ENCODE measurements around the gene ABCA1. TPM values are rescaled to one million over a fixed set of nuclear protein-coding genes. Genes with fewer than 3 reads are reported as not detected.

ABCA1 gene
- total RNA-seq, 8 experiments from 2014 or later: 9.1 to 103 (median 15.4) TPM

DNA sequence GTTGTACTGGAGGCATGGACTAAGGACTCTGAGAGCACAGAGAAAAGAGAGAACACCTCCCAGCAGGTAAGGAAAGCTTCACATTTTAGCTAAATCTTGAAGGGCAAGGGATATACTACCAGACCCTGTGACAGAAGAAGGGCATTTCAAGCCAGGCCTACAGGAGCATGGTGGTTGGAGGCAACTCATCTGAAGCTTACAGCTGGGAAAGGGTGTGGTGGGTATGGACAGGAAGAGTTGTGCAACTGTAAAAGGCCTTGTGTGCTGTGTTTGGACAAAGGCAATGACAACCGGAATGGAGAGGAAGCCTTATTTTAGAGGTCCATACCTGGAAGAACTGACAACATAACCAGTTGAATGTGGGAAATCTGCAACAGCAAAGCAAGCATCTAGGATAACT, 132.9 kb downstream of the ABCA1 start:
- ATAC-seq (replicated peaks in 6 of 8): peak in 3 of 8 experiments; percentile 51 to 96 (median 95)
- H3K4me1 ChIP-seq (replicated peaks in 1 of 2): peaks cover 4 to 37% of the 10 kb centered on the region in 2 donors
- no peak overlapping the region for H3K27ac ChIP-seq
- in situ Hi-C loops (cut with MboI; ENCODE audit: low pct_unique_long_range_greater_than_20kb in 2 of 9, low sequenced_read_pairs in 9 of 9, unreplicated experiment in 9 of 9): loop anchor here in 2 of 9 experiments (25.0 kb wide), 2 partner anchors 367 to 617 kb away; no protein-coding TSS in a partner anchor
- no peak overlapping the region for H3K4me3 ChIP-seq
- WGBS, 10 experiments: 38 to 100% (median 100%) methylated on average over 1 of the region's 1 CpG; no CpG with 5 or more reads in 6 of the 10 experiments

DNA sequence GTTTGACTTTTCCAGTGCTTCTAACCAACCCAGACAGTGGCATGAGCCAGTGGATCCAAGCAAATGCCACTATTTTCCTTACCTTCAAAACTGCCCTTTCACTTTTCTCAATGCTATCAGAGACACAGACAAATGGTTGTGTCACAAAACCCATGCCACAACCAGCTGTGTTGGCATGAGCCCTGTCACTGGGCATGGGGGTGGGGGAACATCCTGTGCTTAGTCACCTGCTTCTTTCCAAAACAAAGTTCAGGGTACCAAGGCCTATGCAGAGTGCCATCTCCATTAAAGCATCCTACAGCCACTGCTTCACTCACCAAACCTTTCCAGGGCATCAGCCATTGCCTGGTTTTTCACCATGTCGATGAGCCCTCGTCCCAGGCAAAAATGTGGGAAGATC, 133.9 kb downstream of the ABCA1 start:
- Histone ChIP-seq H3K4me3 (no peak overlapping the region), H3K4me1 (replicated peaks in 1 of 2) (peaks cover 4 to 26% of the 10 kb centered on the region in 2 donors), H3K27ac (no peak overlapping the region)
- in situ Hi-C loops (cut with MboI; ENCODE audit: low pct_unique_long_range_greater_than_20kb in 2 of 9, low sequenced_read_pairs in 9 of 9, unreplicated experiment in 9 of 9): loop anchor here in 2 of 9 experiments (25.0 kb wide), 2 partner anchors 368 to 618 kb away; no protein-coding TSS in a partner anchor
- WGBS, 10 experiments: 77 to 100% (median 100%) methylated on average over 1 to 2 of the region's 2 CpGs; no CpG with 5 or more reads in 1 of the 10 experiments
- no peak for ATAC-seq (replicated peaks in 6 of 8)

GRCh38 chr9:104788251-104788650, 139.7 kb downstream of the ABCA1 start:
- 79 to 100% (median 80%) methylated on average over 1 to 2 of the region's 3 CpGs; no CpG with 5 or more reads in 7 of the 10 experiments for WGBS, 10 experiments
- Histone ChIP-seq H3K4me1 (replicated peaks in 1 of 2) (no peaks in the 10 kb centered on the region), H3K27ac (no peak overlapping the region), H3K4me3 (no peak overlapping the region)
- in situ Hi-C loops (cut with MboI; ENCODE audit: low pct_unique_long_range_greater_than_20kb in 2 of 9, low sequenced_read_pairs in 9 of 9, unreplicated experiment in 9 of 9): loop anchor here in 2 of 9 experiments (25.0 kb wide), 2 partner anchors 374 to 624 kb away; no protein-coding TSS in a partner anchor
- no peak for ATAC-seq (replicated peaks in 6 of 8)

DNA sequence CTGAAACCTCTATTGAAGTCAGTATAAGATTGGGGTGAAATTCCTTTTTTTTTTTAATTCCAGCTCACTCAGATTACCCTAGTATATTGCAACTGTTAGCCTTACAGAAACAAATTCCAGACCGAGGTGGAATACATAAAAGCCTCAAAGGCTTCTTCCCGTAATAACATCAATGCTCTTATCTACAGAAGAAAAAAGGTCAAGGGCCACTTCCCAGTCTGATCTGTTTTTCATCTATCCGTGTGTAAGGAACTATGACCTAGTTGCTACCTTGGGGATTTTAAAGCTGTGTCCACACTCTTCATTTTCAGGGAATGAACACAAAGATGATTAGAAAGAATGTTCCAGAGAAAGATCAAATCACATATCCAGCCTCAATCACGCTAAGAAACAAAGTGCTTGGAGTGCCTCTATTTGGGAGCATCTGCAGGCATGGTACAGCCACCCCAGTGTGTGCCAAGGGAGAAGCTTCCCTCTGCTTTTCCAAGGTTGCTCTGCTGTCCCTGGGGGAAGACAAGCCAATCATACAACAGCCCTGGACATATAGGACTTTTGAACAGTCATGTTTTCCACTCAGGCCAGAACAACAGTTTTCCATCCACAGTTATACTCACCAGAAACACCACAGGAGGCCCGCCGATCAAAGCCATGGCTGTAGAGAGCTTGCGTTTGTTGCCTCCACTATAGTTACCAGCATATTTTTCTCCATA, 140.5 kb downstream of the ABCA1 start:
- Histone ChIP-seq H3K27ac (no peak overlapping the region), H3K4me3 (no peak overlapping the region), H3K4me1 (replicated peaks in 1 of 2) (no peaks in the 10 kb centered on the region)
- 62 to 96% (median 91%) methylated on average over 2 to 7 of the region's 7 CpGs for WGBS, 10 experiments
- ATAC-seq (replicated peaks in 6 of 8): no peak
- in situ Hi-C loops (cut with MboI; ENCODE audit: low pct_unique_long_range_greater_than_20kb in 2 of 9, low sequenced_read_pairs in 9 of 9, unreplicated experiment in 9 of 9): loop anchor here in 2 of 9 experiments (25.0 kb wide), 2 partner anchors 375 to 625 kb away; no protein-coding TSS in a partner anchor

DNA sequence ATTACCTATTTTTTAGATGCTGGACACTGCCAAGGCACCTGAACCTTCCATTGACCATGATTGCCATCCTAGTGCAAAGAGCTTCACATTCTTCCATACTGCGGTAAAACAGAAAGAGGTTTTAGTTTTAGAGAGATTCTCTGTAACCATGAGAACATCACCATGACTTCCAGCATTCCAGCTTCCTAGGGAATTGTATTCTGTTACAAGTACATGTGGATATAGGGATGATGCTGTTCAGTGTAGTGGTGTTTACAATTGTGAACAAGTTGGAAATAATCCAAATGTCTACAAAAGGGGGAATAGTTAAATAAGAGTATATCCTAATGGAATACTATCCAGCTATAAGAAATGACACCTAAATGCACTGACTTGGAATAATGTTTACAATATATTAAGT, 141.7 kb downstream of the ABCA1 start:
- peak in 2 of 8 experiments; percentile 15 to 98 for ATAC-seq (replicated peaks in 6 of 8)
- H3K4me3 ChIP-seq: no peak overlapping the region
- H3K27ac ChIP-seq: no peak overlapping the region
- in situ Hi-C loops (cut with MboI; ENCODE audit: low pct_unique_long_range_greater_than_20kb in 2 of 9, low sequenced_read_pairs in 9 of 9, unreplicated experiment in 9 of 9): loop anchor here in 2 of 9 experiments (25.0 kb wide), 2 partner anchors 376 to 626 kb away; no protein-coding TSS in a partner anchor
- no peaks in the 10 kb centered on the region for H3K4me1 ChIP-seq (replicated peaks in 1 of 2)
- WGBS, 10 experiments: 63 to 100% (median 90%) methylated on average over 1 of the region's 1 CpG; no CpG with 5 or more reads in 2 of the 10 experiments

GRCh38 chr9:104784098-104784497, 143.9 kb downstream of the ABCA1 start:
- WGBS, 10 experiments: 55 to 100% (median 82%) methylated on average over 1 to 2 of the region's 2 CpGs; no CpG with 5 or more reads in 2 of the 10 experiments

DNA sequence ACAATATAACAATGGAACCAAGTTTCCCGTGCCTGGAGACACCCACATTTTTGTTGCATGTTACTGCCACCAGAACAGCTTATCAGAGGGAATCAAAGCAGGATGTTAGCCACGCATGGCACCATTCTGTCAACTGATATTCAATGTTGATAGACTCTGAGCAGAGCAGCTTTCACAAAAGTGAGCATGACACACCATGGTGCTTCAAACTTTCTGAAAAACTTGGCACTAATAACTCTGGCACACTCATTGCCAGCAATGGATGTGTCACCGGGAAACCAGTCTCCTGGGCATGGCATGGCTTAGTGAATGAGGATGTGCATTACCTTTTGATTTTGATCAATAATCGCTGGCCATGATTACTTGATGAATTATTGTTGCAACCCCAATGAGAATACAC, 144.4 kb downstream of the ABCA1 start:
- 53 to 100% (median 96%) methylated on average over 1 to 4 of the region's 4 CpGs; no CpG with 5 or more reads in 3 of the 10 experiments for WGBS, 10 experiments
- no peak for ATAC-seq (replicated peaks in 6 of 8)
- Histone ChIP-seq H3K4me1 (replicated peaks in 1 of 2) (no peaks in the 10 kb centered on the region), H3K4me3 (no peak overlapping the region), H3K27ac (no peak overlapping the region)
- in situ Hi-C loops (cut with MboI; ENCODE audit: low pct_unique_long_range_greater_than_20kb in 2 of 9, low sequenced_read_pairs in 9 of 9, unreplicated experiment in 9 of 9): loop anchor here in 2 of 9 experiments (25.0 kb wide), 2 partner anchors 379 to 629 kb away; no protein-coding TSS in a partner anchor

More at GRCh38 chr9:104784098-104784497, 143.9 kb downstream of the ABCA1 start:
- Histone ChIP-seq H3K4me3 (no peak overlapping the region), H3K27ac (no peak overlapping the region), H3K4me1 (replicated peaks in 1 of 2) (no peaks in the 10 kb centered on the region)
- ATAC-seq (replicated peaks in 6 of 8): no peak
- in situ Hi-C loops (cut with MboI; ENCODE audit: low pct_unique_long_range_greater_than_20kb in 2 of 9, low sequenced_read_pairs in 9 of 9, unreplicated experiment in 9 of 9): loop anchor here in 2 of 9 experiments (25.0 kb wide), 2 partner anchors 378 to 628 kb away; no protein-coding TSS in a partner anchor

DNA sequence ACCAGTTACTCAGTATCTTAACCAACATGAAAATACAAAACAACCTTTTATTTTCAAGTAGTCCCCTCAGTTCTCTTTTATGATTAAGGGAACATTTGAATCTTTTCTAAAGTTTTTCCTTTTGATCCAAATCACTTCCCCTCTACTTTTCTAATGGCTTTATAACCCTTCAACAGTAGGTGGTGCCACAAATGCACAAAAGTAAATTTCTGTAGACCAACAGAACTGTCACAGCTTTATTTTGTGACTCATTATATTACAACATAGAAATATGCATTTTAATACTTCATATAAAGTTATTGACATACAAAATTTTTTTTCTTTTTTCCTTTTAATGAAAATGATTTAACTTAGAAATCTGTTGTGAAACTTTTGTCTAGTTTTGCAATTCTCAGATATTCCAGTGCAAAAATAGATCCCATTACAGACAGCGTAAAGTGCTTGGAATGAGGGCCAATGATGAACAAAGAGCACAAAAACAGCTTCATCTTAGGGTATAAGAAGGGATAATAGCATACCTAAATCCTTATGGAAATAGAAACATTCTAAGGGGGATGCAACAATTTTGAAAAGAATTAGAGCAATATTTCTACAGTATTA, 147.1 kb downstream of the ABCA1 start:
- no peak overlapping the region for H3K4me3 ChIP-seq
- peak in 1 of 8 experiments; percentile 58 for ATAC-seq (replicated peaks in 6 of 8)
- H3K4me1 ChIP-seq (replicated peaks in 1 of 2): no peaks in the 10 kb centered on the region
- in situ Hi-C loops (cut with MboI; ENCODE audit: low pct_unique_long_range_greater_than_20kb in 2 of 9, low sequenced_read_pairs in 9 of 9, unreplicated experiment in 9 of 9): loop anchor here in 2 of 9 experiments (25.0 kb wide), 2 partner anchors 381 to 631 kb away; no protein-coding TSS in a partner anchor
- H3K27ac ChIP-seq: no peak overlapping the region
- WGBS, 10 experiments: 83 to 100% (median 100%) methylated on average over 1 of the region's 1 CpG; no CpG with 5 or more reads in 1 of the 10 experiments

DNA sequence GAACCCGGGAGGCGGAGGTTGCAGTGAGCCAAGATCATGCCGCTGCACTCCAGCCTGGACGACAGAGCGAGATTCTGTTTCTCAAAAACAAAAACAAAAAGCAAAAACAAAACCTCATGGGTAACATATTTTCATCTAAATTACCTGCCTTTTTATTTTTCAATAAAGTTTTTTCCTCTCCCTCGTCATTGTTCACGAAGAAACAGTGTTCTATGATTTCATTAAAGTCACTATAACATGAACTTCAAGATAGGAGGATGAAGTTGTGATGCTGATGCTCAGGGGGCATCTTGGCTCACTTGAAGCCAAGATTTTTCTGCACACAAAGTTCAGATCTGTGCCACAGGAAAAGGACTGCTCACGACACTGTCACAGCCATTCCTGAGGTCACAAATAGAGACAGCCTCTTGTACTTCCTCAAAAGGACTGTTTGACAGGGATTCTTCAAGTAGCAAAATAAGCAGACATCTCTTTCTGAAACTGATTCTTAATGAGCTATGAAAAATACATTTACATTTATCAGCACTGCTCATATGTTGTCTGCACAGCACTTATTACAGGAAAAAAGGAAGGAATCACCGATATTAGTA, 147.9 kb downstream of the ABCA1 start:
- in situ Hi-C loops (cut with MboI; ENCODE audit: low pct_unique_long_range_greater_than_20kb in 2 of 9, low sequenced_read_pairs in 9 of 9, unreplicated experiment in 9 of 9): loop anchor here in 2 of 9 experiments (25.0 kb wide), 2 partner anchors 382 to 632 kb away; no protein-coding TSS in a partner anchor
- no peak for ATAC-seq (replicated peaks in 6 of 8)
- no peak overlapping the region for H3K4me3 ChIP-seq
- 75 to 100% (median 93%) methylated on average over 1 to 9 of the region's 9 CpGs for WGBS, 10 experiments
- no peak overlapping the region for H3K27ac ChIP-seq
- H3K4me1 ChIP-seq (replicated peaks in 1 of 2): no peaks in the 10 kb centered on the region

DNA sequence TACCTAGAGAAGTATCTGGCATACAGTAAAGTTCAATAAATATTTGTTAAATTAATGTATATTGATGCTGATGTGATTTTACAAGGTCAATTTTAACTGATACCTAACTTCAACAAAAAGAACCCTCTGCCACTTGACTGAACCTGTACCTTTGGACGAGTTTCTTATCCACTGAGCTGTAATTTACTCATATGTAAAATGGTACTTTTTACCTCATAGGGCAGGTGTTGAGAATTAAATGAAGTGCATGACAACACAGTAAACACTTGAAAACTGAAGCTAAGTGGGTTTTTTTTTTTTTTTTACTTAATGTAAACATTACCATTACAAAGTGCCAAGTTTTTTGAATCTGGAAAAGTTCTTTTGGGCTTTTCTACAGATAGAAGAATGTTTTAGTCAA, 148.6 kb downstream of the ABCA1 start:
- no peak overlapping the region for H3K27ac ChIP-seq
- H3K4me3 ChIP-seq: no peak overlapping the region
- in situ Hi-C loops (cut with MboI; ENCODE audit: low pct_unique_long_range_greater_than_20kb in 2 of 9, low sequenced_read_pairs in 9 of 9, unreplicated experiment in 9 of 9): loop anchor here in 2 of 9 experiments (25.0 kb wide), 2 partner anchors 383 to 633 kb away; no protein-coding TSS in a partner anchor
- H3K4me1 ChIP-seq (replicated peaks in 1 of 2): no peaks in the 10 kb centered on the region
- WGBS, 10 experiments: 50 to 100% (median 100%) methylated on average over 1 of the region's 1 CpG; no CpG with 5 or more reads in 3 of the 10 experiments
- no peak for ATAC-seq (replicated peaks in 6 of 8)

DNA sequence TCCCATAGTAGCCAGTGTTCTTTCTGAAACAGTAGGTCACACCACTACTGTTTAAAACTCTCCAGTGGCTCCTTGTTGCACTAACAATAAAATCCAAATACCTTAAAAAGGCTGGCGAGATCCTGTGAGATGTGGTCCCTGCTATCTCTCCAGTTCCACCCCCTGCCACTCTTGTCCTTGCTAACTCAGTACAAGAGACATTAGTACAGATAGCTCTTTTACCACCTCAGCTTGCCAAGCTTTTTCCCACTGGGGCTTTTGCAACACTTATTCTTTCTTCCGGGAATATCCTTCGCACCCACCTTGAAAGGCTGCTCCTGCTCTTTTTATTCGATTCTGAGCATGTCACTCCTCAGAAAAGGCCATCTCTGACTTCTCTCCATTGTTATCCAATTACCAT, 149.2 kb downstream of the ABCA1 start:
- in situ Hi-C loops (cut with MboI; ENCODE audit: low pct_unique_long_range_greater_than_20kb in 2 of 9, low sequenced_read_pairs in 9 of 9, unreplicated experiment in 9 of 9): loop anchor here in 2 of 9 experiments (25.0 kb wide), 2 partner anchors 383 to 633 kb away; no protein-coding TSS in a partner anchor
- 60 to 100% (median 79%) methylated on average over 1 to 4 of the region's 4 CpGs; no CpG with 5 or more reads in 1 of the 10 experiments for WGBS, 10 experiments

DNA sequence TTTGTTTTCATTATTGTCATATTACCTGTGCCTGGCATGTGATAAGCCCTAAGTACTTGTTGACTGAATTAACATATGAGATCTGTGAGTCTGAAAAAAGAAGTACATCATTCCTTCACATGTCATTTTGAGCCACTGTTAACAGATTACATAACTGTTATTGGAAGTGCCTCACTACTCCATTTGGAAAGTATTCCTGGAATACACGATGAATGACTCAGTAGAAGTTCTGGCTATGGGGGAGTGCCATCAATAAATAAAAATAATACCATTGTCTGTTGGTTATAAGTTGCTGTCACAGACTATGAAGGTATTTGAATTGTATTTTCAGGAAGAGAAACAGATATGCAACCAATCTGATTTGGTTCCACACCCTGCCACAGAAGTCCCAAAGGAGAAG, 151.2 kb downstream of the ABCA1 start:
- no peaks in the 10 kb centered on the region for H3K4me1 ChIP-seq (replicated peaks in 1 of 2)
- H3K27ac ChIP-seq: no peak overlapping the region
- in situ Hi-C loops (cut with MboI; ENCODE audit: low pct_unique_long_range_greater_than_20kb in 2 of 9, low sequenced_read_pairs in 9 of 9, unreplicated experiment in 9 of 9): loop anchor here in 2 of 9 experiments (25.0 kb wide), 2 partner anchors 386 to 636 kb away; no protein-coding TSS in a partner anchor
- ATAC-seq (replicated peaks in 6 of 8): peak in 3 of 8 experiments; percentile 40 to 77 (median 57)
- H3K4me3 ChIP-seq: no peak overlapping the region
- 10 to 100% (median 89%) methylated on average over 1 of the region's 1 CpG; no CpG with 5 or more reads in 4 of the 10 experiments for WGBS, 10 experiments

More for the DNA sequence above, 149.2 kb downstream of the ABCA1 start:
- H3K27ac ChIP-seq: no peak overlapping the region
- H3K4me1 ChIP-seq (replicated peaks in 1 of 2): no peaks in the 10 kb centered on the region
- no peak for ATAC-seq (replicated peaks in 6 of 8)
- H3K4me3 ChIP-seq: no peak overlapping the region

All from motor neuron (in vitro differentiated cells).